Right ventricle myocardium superior (tissue), 1 donor: ENCODE data around the gene COBL. TPM values are rescaled to one million over a fixed set of nuclear protein-coding genes. Genes with fewer than 3 reads are reported as not detected.

Experiments
- ATAC-seq: fragments of 200-7000 bp; cut with Tn5 transposase; one replicate; pipeline ENCODE4 v1.9.1; 2020; ENCODE audit warnings: mild to moderate bottlenecking; ENCODE audit not compliant: poor library complexity
- DNase-seq: peaks from one replicate; pipeline ENCODE4 v3.0.0-alpha.2; 2020
- intact Hi-C: fragments of 100-400 bp; cut with DNase I; formaldehyde crosslinking; loops from one replicate; pipeline ENCODE4 v1.11.2; 2022
- total RNA-seq: library from RNA; stranded (reverse); fragmentation: NEBNext Ultra II Directional; extraction: Animal tissue kit (Norgen Biotek cat#: 25700); gene quantifications from one replicate; pipeline ENCODE4 v1.2.1, GENCODE V29; 2021
- donor health status: DM: no; HTN: yes; CAD: no; lungs with severe emphysema.

COBL gene
- total RNA-seq, 1 donor from 2014 or later = 76.5 TPM

DNA sequence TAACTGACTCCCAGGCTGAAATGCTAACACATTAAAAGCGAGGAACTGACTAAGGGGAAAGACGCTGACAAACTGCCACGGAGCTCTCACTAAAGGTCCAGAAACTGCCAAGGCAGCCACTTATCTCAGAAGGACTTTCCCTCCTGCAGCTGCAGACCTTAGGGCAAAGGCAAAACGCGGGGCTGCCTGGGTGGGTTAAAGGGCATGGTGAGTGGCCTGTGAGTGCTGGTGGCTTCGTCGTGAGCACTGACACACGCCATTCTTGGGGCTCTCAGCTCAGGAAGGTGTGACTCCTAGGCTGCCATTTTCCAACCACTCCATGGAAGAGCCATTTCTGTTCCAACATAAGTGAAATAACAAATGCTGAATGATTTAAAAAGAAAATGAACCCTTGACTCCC lies 232.5 kb downstream of the COBL start:
- no peak for ATAC-seq
- intact Hi-C loops = no loop called here
- no peak for DNase-seq

DNA sequence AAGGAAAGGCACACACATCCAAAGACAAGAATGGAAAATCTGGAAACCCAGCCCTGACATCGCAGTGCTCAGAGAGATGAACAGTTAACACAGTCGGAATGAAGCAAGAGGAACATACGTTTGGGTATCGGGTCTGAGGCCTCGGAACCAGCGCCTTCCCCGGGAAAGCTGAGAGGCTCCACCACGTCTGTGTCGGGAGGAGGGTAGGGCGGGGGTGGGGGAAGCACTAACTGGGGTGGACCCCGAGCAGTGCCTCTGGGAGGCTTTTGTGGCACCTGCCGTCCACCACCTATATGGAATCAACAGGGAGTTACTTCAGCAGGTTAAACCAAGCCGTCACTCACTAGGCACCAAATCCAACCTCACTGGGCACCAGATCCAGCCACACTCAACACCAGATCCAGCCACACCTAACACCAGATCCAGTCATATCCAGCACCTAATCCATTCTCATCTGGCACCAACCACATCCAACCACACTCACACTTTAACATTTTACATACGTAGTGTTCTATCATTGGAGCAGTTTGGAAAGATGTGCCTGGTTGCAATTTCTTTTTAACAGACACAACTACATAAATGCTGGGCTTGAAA lies 233.6 kb downstream of the COBL start:
- ATAC-seq (peak; percentile 16), DNase-seq (no peak)
- intact Hi-C loops = no loop called here

DNA sequence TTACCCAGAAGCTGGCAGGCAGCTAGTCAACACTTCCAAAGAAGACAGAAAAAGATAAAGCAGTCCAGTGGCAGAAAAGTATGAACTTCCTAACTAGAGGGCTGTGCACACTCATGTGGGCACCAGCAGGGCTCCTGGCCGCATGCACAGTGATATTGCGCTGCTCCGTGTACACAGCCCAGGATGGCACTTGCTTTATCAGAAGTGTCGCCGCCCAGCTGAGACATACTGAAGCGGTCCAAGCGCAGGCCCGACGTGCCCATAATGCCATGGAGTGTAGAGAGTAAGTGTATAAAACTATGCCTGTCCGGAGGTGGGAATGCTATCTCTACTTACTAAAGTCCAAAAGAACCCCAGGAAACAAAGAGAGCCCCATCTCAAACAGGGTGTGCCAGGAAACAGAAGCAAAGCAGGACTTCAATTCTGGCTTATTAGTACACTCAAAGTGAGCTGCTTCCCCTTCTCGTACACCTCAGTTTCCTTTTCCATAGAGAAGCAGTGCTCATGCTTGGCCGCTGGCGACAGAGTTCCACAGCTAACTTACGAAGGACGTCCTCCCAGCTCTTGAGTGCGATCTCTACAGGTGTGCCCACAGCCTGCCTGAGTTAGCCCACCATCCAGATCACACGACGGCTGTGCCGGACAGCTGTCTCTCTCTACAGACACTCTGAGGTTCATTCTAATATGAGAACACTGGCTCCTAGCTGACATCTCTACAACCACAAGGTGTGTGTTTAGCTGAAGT lies 234.3 kb downstream of the COBL start:
- intact Hi-C loops = no loop called here

DNA sequence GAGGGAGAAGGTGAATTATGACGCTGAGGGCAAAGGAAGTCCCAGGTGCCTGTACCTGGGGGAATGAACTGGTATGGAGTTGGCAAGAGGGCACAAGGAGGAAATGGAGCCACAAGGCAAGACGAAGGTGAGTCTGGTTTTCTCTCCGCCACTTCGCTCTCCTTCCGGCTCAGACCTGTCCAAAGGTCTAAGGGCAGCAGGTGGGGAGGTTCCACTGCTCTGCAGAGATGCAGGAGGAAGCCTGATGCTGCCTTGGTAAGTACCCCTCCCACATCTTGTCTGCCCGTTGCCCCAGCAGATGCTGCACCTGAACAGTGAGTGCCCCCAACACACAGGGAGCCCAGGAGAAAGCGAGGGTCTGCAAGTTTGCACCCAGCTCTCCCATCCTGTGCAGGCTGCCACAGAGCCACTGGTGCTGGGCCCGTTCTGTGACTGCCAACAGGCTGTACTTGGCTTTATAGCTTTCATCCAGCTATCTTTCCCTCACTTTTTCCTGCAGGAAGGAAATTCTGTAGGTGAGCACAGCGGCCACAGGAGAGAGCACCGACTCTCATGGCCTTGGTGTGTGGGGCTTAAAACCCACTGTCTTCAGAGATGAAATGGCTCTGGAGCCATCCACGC lies 235.2 kb downstream of the COBL start:
- intact Hi-C loops = no loop called here

More for the DNA sequence above, 234.3 kb downstream of the COBL start:
- ATAC-seq (peak; percentile 76), DNase-seq (peak; percentile 54)

DNA sequence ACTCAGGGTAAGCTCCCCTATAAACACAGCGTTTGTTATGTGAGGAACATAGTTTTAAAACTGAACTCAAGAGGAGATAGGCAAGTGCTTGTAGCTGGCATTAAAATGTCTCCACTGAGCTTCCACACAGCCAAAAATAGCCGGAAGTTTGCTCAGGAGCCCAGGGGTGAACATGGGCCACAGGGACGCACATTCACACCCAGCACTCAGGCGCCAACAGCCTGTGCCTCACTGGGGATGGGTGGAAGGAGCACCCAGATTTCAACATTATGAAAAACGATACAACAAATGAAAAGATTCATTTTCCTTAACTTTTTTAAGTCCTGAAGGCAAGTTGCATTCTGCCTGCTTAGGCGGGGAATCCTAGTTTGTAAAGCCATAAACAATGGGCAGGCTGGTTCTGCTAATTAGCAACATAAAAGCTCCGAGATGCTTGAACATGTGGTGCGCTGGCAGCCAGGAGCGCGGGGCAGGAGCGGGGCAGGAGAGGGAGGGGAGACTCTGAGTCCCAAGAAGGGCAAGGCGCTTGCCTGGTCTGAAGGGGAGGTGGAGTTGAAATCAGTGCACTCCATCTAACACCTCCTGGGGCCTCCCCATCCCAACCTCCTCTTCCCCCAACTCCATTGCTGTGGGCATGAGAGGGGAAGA lies 235.9 kb downstream of the COBL start:
- intact Hi-C loops = no loop called here
- ATAC-seq (peak; percentile 59), DNase-seq (no peak)

More for the DNA sequence above, 235.2 kb downstream of the COBL start:
- DNase-seq (no peak), ATAC-seq (no peak)

DNA sequence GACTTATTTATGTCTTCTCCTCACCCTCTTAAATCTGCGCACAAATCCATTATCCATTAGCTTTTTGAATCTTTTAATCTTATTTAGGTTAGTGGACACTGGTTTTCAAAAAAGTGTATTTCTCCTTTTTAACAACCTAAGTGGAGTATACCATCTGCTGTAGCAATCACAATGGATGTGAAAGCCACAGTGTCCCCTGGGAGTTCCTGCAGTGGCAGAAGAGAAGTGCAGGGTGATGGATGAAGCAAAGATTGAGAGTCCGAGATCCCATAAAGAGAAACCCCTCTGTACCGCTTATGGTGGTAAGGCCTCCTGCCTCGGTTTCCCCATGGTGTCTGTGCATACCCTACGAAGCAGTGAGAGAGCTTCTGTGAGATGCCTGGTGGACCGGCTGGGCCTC lies 236.4 kb downstream of the COBL start:
- DNase-seq (no peak), ATAC-seq (no peak)
- intact Hi-C loops = no loop called here

DNA sequence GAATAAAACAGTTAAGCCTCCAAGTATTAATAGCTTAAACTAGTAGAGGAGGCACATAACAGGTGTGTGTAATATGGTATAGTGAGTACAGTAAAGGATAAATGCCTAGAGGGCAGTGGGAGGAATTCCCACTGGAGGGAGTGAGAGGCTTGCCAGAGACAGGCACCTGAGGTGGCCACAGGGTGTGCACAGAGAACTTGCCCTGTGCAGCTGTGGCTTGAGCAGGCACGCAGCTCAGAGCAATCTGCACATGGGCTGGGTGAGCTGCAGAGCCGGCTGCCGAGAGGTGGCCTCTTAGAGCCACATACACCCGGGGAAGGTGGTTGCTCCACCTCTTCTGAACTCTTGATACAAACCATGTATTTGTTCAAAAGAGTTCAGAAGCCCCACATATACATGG lies 237.1 kb downstream of the COBL start:
- intact Hi-C loops = loop anchor here (10.0 kb wide), 1 partner anchor 55 kb away; no protein-coding TSS in a partner anchor
- peak; percentile 12 for ATAC-seq
- no peak for DNase-seq

DNA sequence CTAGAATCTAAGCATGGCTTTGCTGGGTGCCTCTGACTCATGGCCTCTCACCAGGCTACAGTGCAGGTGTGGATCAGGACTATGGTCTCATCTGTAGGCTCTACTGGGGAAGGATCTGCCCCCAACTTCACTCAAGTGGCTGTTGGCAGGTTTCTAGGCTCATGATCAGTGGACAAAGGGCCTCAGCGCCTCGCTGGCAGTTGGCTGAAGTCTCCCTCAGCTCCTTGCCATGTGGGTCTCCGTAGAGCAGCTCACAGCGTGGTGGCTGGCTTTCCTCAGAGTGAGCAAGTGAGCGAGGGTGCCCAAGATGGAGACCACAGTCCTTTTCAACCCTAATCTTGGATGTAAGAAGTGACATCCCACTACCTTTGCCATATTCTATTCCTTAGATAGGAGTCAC lies 238.0 kb downstream of the COBL start:
- ATAC-seq (no peak), DNase-seq (no peak)
- intact Hi-C loops = loop anchor here (10.0 kb wide), 1 partner anchor 56 kb away; no protein-coding TSS in a partner anchor

DNA sequence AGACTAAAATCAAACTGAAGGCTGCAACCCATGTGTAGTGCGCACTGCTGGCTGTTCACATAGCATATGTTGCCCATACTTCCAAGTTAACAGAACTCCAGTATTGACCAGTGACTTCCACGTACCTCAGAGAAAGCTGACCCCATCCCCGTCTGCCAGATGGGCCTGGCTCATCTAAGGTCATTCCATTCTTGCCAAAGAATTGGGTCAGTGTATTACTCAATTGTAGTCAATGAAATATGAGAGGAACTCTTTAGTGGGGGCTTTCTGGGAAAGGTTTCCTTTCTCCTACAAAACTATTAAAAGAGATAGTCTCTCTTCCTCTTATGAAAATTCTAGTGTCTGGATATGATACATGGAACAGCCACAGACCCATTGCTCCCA lies 238.6 kb downstream of the COBL start:
- ATAC-seq (no peak), DNase-seq (no peak)
- intact Hi-C loops = loop anchor here (10.0 kb wide), 1 partner anchor 57 kb away; no protein-coding TSS in a partner anchor

DNA sequence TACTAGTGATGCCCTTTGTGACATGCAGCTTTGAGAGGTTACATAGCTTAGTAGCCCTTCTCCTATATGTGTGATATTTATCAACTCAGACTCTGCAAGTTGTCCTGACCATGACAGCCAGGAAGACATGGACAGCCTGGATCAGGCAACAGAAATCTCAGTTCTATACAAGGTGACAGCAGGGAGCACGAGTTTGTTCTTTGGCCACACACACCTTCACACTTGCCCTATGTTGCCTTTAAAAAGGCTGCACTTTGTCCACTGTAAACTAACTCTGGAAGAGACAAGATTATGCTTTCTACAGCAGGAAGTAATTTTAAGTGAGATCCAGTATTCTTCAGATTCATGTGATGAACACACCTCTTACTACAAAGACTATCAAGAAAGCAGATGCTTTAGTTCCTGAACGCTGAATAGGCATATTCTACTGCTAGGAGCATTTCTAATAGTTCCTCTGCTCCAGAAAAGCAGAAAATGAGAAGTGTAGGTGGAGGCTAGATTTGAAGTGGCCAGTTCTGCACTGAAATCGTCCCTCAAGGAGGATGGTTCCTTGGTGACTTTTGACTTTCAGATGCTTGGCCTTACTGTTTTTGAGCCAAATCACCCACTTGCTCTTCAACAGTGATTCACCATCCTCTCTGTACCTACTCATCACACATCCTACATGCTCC lies 239.2 kb downstream of the COBL start:
- intact Hi-C loops = loop anchor here (10.0 kb wide), 1 partner anchor 57 kb away; no protein-coding TSS in a partner anchor
- DNase-seq = no peak
- ATAC-seq = no peak

DNA sequence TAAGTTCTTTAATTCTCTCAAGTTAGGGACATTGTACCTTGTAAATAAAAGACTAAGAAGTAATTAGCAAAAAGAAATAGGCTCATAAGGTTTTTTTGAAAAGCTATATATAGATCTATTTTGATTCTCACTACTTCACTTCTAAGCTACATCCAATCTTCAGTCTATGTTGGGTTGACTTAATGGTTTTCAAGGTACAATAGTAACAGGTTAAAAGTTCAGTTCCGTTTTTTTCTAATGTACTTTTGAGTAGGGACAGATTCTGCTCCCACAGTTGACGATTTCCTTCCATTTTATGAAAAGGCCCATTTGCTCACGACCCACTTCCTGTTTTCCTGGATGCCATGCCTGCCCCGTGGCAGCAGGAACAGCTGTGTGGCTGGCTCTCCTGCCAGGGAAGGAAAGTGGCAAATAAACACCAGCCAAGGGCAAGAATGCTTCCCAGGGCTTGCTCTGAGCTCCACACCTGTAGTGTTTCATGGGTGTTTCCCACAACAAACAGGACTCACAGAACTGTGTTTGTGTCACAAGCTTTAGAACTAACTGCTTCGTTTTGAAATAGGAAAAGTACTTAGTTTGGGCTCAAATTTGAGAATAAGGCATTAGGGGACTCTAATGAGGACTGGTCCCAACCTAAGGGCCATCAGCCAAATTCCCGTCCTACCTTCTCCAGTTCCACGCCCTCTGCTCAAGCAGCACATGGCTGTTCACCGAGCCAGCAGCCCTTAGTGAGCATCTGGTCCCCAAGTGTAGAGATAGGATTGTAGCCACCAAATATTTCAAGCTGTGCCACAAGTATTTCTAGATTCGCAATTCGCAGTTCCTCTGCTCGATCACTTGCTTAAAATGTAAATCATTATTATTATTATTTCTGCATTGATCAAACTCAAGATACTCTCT lies 240.7 kb downstream of the COBL start:
- ATAC-seq (peak; percentile 83), DNase-seq (peak; percentile 56)
- intact Hi-C loops = loop anchor here (10.0 kb wide), 1 partner anchor 59 kb away; no protein-coding TSS in a partner anchor

DNA sequence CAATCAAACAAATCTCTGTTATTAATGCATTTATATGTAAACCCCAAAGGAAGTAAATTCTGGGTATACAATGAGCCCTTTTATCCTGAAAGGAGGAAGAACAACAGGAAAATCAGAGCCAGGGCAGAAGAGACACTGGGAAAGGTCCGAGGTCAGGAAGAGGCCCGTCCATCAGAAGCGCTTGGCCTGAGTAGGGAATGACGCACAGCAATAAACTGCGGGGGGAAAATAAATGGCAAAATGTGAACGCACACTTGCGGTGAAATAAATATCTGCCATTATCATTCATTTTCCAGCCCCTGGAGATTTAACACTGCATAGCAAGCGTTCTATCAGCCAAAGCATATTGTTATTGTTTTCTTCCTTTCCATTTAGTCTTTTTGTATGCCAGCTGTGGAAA lies 243.4 kb downstream of the COBL start:
- DNase-seq (no peak), ATAC-seq (no peak)
- intact Hi-C loops = loop anchor here (10.0 kb wide), 1 partner anchor 62 kb away; no protein-coding TSS in a partner anchor

DNA sequence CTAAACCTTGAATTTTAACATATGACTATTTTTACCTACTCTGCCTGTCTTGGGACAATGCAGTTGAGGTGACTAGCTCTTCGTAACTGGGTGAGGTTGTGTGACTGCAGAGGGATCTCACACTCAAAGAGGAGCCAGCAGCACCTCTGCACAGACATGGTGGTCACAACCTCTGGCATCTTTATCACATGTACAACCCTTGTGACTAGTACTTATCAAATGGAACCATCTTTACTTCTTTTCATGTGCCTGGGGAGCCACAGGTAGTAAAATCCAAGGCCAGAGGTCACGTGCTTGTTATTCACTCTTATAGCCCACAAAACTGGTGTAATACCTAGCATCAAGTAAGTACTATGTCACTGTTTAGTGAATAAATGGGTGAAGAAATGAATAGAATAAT lies 244.3 kb downstream of the COBL start:
- intact Hi-C loops = loop anchor here (10.0 kb wide), 1 partner anchor 63 kb away; no protein-coding TSS in a partner anchor
- no peak for ATAC-seq
- no peak for DNase-seq

DNA sequence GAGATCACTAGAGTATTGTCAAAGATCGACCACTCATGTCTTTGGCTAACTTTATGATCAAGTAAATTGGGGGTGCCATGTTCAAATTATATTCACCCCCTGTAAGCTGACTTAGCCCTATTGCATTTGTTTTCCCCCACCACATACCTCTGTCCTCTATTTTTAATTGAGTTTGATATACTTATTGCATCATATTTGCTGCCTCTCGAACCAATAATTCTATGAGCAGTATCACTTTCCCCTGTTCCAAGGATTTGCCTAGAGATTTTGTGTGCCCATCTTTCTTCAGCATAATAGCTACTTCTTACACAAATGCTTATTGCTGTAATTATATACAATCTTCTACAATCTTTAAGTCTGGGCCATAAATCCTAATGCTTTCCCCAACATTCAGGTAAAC lies 245.2 kb downstream of the COBL start:
- ATAC-seq = no peak
- intact Hi-C loops = loop anchor here (10.0 kb wide), 1 partner anchor 63 kb away; no protein-coding TSS in a partner anchor
- no peak for DNase-seq

DNA sequence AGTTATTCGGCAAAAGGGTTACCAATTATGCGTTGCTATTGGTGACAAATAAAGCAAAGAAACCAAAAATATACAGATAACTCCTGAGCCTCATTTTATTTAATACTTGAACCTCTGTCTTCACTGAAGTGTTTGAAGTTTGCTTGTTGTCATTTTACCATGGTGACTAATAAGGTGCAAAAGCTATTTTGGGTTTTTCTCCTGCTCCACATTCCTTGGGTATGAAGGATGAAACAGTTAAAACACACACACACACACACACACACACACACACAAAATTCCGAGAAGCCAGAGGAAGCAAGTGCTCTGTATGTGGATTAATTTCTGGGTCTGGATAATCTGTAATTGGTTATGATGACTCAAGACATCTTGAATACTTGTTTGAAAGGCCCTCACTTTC lies 246.5 kb downstream of the COBL start:
- intact Hi-C loops = loop anchor here (10.0 kb wide), 1 partner anchor 65 kb away; no protein-coding TSS in a partner anchor
- DNase-seq = no peak
- ATAC-seq = peak; percentile 81

DNA sequence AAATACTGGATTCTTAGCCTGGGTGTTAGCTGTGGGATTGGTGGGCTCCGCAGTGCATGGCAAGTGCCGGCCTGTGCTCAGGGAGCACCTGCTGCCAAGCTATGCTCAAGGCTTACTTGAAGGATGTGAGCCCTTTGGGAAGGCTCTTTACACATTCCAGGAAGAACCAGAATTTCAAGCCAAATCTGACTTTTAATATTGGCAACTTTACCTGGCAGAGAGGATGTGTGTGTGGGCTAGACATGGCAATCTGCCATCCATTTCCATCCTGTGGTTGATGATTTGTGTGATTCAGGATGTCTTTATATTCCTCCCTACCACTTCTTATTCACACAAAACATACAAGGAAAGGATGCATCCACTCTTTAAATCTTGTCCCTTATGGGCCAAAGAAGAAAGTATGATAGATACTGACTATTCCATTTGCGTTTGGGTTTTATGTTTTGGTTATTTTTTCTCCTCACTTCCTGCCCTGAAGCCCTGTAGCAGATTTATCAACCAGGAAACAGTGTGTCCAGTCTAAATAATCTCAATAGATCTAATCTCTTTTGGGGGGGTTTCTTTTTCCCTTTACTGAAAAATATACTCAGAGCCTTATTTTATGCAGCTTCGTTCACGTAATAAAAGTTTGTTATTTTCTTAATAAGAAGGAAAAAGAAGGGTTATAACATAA lies 247.1 kb downstream of the COBL start:
- no peak for DNase-seq
- intact Hi-C loops = loop anchor here (10.0 kb wide), 3 partner anchors 65 to 595 kb away; no protein-coding TSS in a partner anchor
- ATAC-seq = peak; percentile 16

DNA sequence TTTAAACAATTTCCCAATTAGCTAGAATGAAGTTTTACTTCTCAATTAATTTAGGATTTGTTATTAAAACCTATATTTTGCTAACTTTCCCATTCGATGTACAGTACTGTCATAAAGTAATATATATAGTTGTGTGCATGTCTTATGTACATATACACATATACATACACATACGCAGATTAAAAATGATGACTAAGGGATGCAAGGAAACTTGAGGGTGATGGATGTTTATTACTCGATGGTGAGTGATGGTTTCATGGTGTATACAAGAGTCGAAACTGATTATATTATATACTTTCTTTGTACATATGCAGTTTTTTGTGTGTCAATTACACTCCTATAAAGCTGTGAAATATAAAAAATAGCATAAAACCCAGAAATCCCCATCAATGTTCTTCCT lies 248.2 kb downstream of the COBL start:
- intact Hi-C loops = loop anchor here (10.0 kb wide), 2 partner anchors 274 to 594 kb away; no protein-coding TSS in a partner anchor
- ATAC-seq (no peak), DNase-seq (no peak)
